Body of pancreas (tissue), 4 donors: ENCODE results near the gene DUSP18. TPM values are rescaled to one million over a fixed set of nuclear protein-coding genes. Genes with fewer than 3 reads are reported as not detected.

Source experiments
- ATAC-seq: fragments of 150-250 bp; one replicate; pipeline ENCODE4 v1.9.1; 2016
- DNase-seq, 4 donors: peaks; one replicate each; pipeline ENCODE4 v3.0.0-alpha.2; 2019
- H3K27ac ChIP-seq, 4 donors: fragments of 200-600 bp; sonication (generic); 1 replicate in 3 of 4; 2 replicates in 1 of 4; pipeline versions ENCODE4 v1.5.1 to v1.6.1; 2016 to 2019; ENCODE audit warnings: mild to moderate bottlenecking in 1 of 4, mixed read lengths in 1 of 4, moderate library complexity in 1 of 4
- H3K27me3 ChIP-seq, 2 donors: fragments of 200-600 bp; sonication (generic); one replicate each; pipeline ENCODE4 v1.6.0; 2016; ENCODE audit warnings: mild to moderate bottlenecking in 1 of 2
- H3K36me3 ChIP-seq, 2 donors: fragments of 200-600 bp; sonication (generic); replicated peaks in 1 of 2; 2 replicates each; pipeline ENCODE4 v1.5.1; 2016; ENCODE audit warnings: low read depth in 2 of 2; ENCODE audit not compliant: insufficient read depth in 1 of 2
- H3K4me1 ChIP-seq: fragments of 200-600 bp; sonication (generic); one replicate; pipeline ENCODE4 v1.6.0; 2016
- H3K4me3 ChIP-seq, 2 donors: fragments of 200-600 bp; sonication (generic); 1 replicate in 1 of 2; 2 replicates in 1 of 2; pipeline ENCODE4 v1.5.1; 2016 to 2019
- H3K9me3 ChIP-seq, 3 donors: fragments of 200-600 bp; sonication (generic); 1 replicate in 2 of 3; 2 replicates in 1 of 3; pipeline ENCODE4 v1.5.1; 2016
- CTCF ChIP-seq, 7 experiments: fragments of 450-650 bp in 4 of 7; fragments of 200-600 bp in 3 of 7; sonication (generic) in 3 of 7; IDR thresholded peaks; one replicate each; pipeline ENCODE4 v1.5.1; 2016 to 2019; ENCODE audit warnings: antibody characterized with exemption in 7 of 7
- POLR2A ChIP-seq, 3 donors: fragments of 450-650 bp; IDR thresholded peaks; one replicate each; pipeline ENCODE4 v1.6.1; 2016; ENCODE audit warnings: antibody characterized with exemption in 3 of 3, mild to moderate bottlenecking in 2 of 3
- WGBS, 2 donors: methylation state at CpG; one replicate each; pipeline ENCODE4 v1.1.5; 2017; 5-methylcytosine and 5-hydroxymethylcytosine counted together
- intact Hi-C: fragments of 100-400 bp; cut with DNase I; formaldehyde crosslinking; loops from one replicate; pipeline ENCODE4 v1.15.1; 2023
- total RNA-seq, 2 donors: library from RNA; depleted of rRNA; stranded (reverse); fragments of >200 nt; gene quantifications; one replicate each; pipeline ENCODE4 v1.1.0, GENCODE V29; 2016

DUSP18 gene
- total RNA-seq, 2 donors from 2014 or later, result 2.3 to 19.1 TPM

GRCh38 chr22:30612789-30613188 lies 54.9 kb downstream of the DUSP18 start:
- Histone ChIP-seq H3K4me1 (peaks cover 3% of the 10 kb centered on the region), H3K9me3 (no peaks in the 10 kb centered on the region), H3K4me3 (no peak overlapping the region), H3K36me3 (no peaks in the 10 kb centered on the region), H3K27ac (no peak overlapping the region), H3K27me3 (no peaks in the 10 kb centered on the region)
- TF ChIP-seq POLR2A (IDR thresholded peaks at IDR 0.05) (no peak), CTCF (IDR thresholded peaks at IDR 0.05) (no peak)
- no peak for ATAC-seq
- no peak for DNase-seq
- intact Hi-C loops, result no loop called here
- 92 to 93% methylated on average over 8 of the region's 8 CpGs for WGBS, 2 donors

Other genes starting within 250 kb of the DUSP18 start
- gene MTFP1, start 242.1 kb downstream of the DUSP18 start, total RNA-seq, result 10 to 100 TPM in 1 of 2 donors, 1 to 10 TPM in 1; 9.9 to 18.5 TPM
- gene SEC14L3, start 195.9 kb downstream of the DUSP18 start, total RNA-seq, result not detected
- gene SEC14L4, start 162.2 kb downstream of the DUSP18 start, total RNA-seq, result under 1 TPM in 1 of 2 donors, not detected in 1; 0.66 TPM
- 1 to 10 TPM in 1 of 2 donors, under 1 TPM in 1; 0.99 to 2.1 TPM for gene SEC14L6, start 121.1 kb downstream of the DUSP18 start, total RNA-seq
- 10 to 100 TPM in 1 of 2 donors, 1 to 10 TPM in 1; 3.4 to 13.8 TPM for gene GAL3ST1, start 93.2 kb downstream of the DUSP18 start, total RNA-seq
- 10 to 100 TPM; 45.5 to 50.1 TPM for gene PES1, start 76.0 kb downstream of the DUSP18 start, total RNA-seq
- 10 to 100 TPM; 14.8 to 16.3 TPM for gene TCN2, start 60.7 kb downstream of the DUSP18 start, total RNA-seq
- gene SLC35E4, start 32.1 kb downstream of the DUSP18 start, total RNA-seq, result 1 to 10 TPM in 1 of 2 donors, under 1 TPM in 1; 0.99 to 3.4 TPM
- 1 to 10 TPM; 2.3 to 3.0 TPM for gene OSBP2, start 27.0 kb upstream of the DUSP18 start, total RNA-seq